Trophoblast cell (in vitro differentiated cells and primary cell): ENCODE measurements around the gene PPP1R7.

Experiments used
- DNase-seq, 2 donors: peaks; one replicate each; pipeline ENCODE4 v3.0.0-alpha.2; 2016
- H2AFZ ChIP-seq: 2 replicates; pipeline ENCODE4 v1.6.1; 2013; ENCODE audit warnings: low read length, moderate library complexity, mild to moderate bottlenecking; ENCODE audit not compliant: insufficient read depth, poor library complexity
- H2AK5ac ChIP-seq: 2 replicates; pipeline ENCODE4 v1.6.1; 2013; ENCODE audit warnings: mild to moderate bottlenecking, low read length
- H2BK120ac ChIP-seq: 2 replicates; pipeline ENCODE4 v1.6.1; 2013; ENCODE audit warnings: low read length, mild to moderate bottlenecking, moderate library complexity; ENCODE audit not compliant: insufficient read depth, poor library complexity
- H2BK12ac ChIP-seq: 2 replicates; pipeline ENCODE4 v1.6.1; 2013; ENCODE audit warnings: mild to moderate bottlenecking, low read length, moderate library complexity
- H2BK5ac ChIP-seq: 2 replicates; pipeline ENCODE4 v1.6.1; 2013; ENCODE audit warnings: low read length, low read depth, moderate library complexity, mild to moderate bottlenecking; ENCODE audit not compliant: poor library complexity
- H3K14ac ChIP-seq: 2 replicates; pipeline ENCODE4 v1.6.1; 2013; ENCODE audit warnings: mild to moderate bottlenecking, low read length
- H3K18ac ChIP-seq: 2 replicates; pipeline ENCODE4 v1.6.1; 2013; ENCODE audit warnings: mild to moderate bottlenecking, low read length
- H3K23ac ChIP-seq: 2 replicates; pipeline ENCODE4 v1.6.1; 2013; ENCODE audit warnings: low read length
- H3K27ac ChIP-seq: 2 replicates; pipeline ENCODE4 v1.5.1; 2013; ENCODE audit warnings: low read depth, mild to moderate bottlenecking, inconsistent platforms, low read length, moderate library complexity
- H3K27me3 ChIP-seq: 2 replicates; pipeline ENCODE4 v1.6.1; 2013; ENCODE audit warnings: inconsistent platforms, mild to moderate bottlenecking, low read length, moderate library complexity; ENCODE audit not compliant: insufficient read depth
- H3K36me3 ChIP-seq, 2 experiments: 1 replicate in 1 of 2; 2 replicates in 1 of 2; pipeline ENCODE4 v1.6.1; 2013; ENCODE audit warnings: low read length in 2 of 2, mild to moderate bottlenecking in 2 of 2, moderate library complexity in 1 of 2; ENCODE audit not compliant: insufficient read depth in 2 of 2, control insufficient read depth in 1 of 2
- H3K4ac ChIP-seq: 2 replicates; pipeline ENCODE4 v1.6.1; 2013; ENCODE audit warnings: low read depth, mild to moderate bottlenecking, low read length, moderate library complexity
- H3K4me1 ChIP-seq, 2 experiments: 1 replicate in 1 of 2; 2 replicates in 1 of 2; pipeline ENCODE4 v1.6.1; 2013; ENCODE audit warnings: low read length in 2 of 2, mild to moderate bottlenecking in 2 of 2, moderate library complexity in 1 of 2; ENCODE audit not compliant: insufficient read depth in 2 of 2, control insufficient read depth in 1 of 2
- H3K4me2 ChIP-seq: 2 replicates; pipeline ENCODE4 v1.6.1; 2013; ENCODE audit warnings: inconsistent platforms, mild to moderate bottlenecking, low read length, moderate library complexity
- H3K4me3 ChIP-seq: 2 replicates; pipeline ENCODE4 v1.5.1; 2013; ENCODE audit warnings: mild to moderate bottlenecking, low read depth, low read length, inconsistent platforms
- H3K79me1 ChIP-seq: one replicate; pipeline ENCODE4 v1.6.1; 2013; ENCODE audit warnings: low read length
- H3K79me2 ChIP-seq: 2 replicates; pipeline ENCODE4 v1.6.1; 2013; ENCODE audit warnings: low read length, mild to moderate bottlenecking; ENCODE audit not compliant: control insufficient read depth, insufficient read depth, poor library complexity
- H3K9ac ChIP-seq: 2 replicates; pipeline ENCODE4 v1.6.1; 2013; ENCODE audit warnings: mild to moderate bottlenecking, low read length
- H3K9me3 ChIP-seq: 2 replicates; pipeline ENCODE4 v1.6.1; 2013; ENCODE audit warnings: low read depth, mild to moderate bottlenecking, control low read depth, inconsistent platforms, low read length; ENCODE audit not compliant: insufficient read depth
- H4K12ac ChIP-seq: 2 replicates; pipeline ENCODE4 v1.6.1; 2013; ENCODE audit warnings: low read depth, mild to moderate bottlenecking, low read length, moderate library complexity
- H4K8ac ChIP-seq: 2 replicates; pipeline ENCODE4 v1.6.1; 2013; ENCODE audit warnings: low read depth, mild to moderate bottlenecking, low read length, moderate library complexity
- H4K91ac ChIP-seq: one replicate; pipeline ENCODE4 v1.6.1; 2013; ENCODE audit warnings: low read depth, mild to moderate bottlenecking, low read length, moderate library complexity
- WGBS: extraction: QIAGEN DNeasy Blood & Tissue Kit; methylation state at CpG from one replicate; pipeline ENCODE4 v1.1.7; 2013; ENCODE audit warnings: missing lambda C conversion rate; ENCODE audit not compliant: insufficient read length, insufficient coverage; ENCODE audit errors: extremely low coverage; 5-methylcytosine and 5-hydroxymethylcytosine counted together

Gene PPP1R7

DNA sequence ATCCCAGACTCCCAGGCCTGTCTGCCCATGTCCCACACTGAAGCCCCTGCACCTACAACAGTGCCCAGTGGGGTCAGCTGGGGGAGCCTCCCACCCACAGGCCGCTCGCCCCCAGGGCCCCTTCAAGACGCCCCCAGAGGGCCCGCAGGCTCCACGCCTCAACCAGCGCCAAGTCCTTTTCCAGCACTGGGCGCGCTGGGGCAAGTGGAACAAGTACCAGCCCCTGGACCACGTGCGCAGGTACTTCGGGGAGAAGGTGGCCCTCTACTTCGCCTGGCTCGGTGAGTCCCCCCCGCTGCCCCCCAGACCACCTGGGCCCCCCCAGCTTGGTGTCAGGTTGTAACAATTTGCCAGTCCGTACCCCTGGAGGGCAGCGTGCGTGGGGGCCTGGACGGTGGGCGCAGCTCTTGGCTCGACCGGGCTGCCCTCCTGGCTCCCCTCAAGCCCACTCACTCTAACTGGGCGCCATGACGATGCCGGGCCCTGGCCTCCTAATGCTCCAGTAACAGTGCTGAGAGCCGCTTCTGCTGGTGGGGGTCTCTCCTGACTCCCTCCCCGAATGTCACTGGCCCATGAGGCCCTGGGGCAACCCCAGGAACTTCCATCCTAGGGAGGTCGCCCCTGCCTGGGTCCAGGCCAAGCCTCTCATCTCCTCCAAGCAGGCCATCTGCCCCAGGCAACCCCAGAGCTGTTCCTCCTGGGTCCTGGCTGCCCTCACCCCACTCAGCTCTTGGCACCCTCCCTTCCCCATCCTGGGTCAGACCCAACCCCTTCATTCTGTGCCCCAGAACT, 53.1 kb downstream of the PPP1R7 start:
- DNase-seq, result no peak
- no peak overlapping the region for H4K91ac ChIP-seq
- no CpG with 5 or more reads among the region's 27 CpGs for WGBS
- no peak overlapping the region for H3K4me2 ChIP-seq
- no peak overlapping the region for H4K8ac ChIP-seq
- H3K4me3 ChIP-seq, result no peak overlapping the region
- peaks cover 2% of the 10 kb centered on the region for H3K9me3 ChIP-seq
- H3K4me1 ChIP-seq, result peaks cover 0 to 8% of the 10 kb centered on the region in 2 experiments
- no peaks in the 10 kb centered on the region for H3K27me3 ChIP-seq
- H3K36me3 ChIP-seq, result no peaks in the 10 kb centered on the region
- no peaks in the 10 kb centered on the region for H3K79me2 ChIP-seq
- H2BK120ac ChIP-seq, result no peak overlapping the region
- no peak overlapping the region for H3K27ac ChIP-seq
- H3K14ac ChIP-seq, result no peak overlapping the region
- H2AK5ac ChIP-seq, result no peak overlapping the region
- H2AFZ ChIP-seq, result no peak overlapping the region
- no peak overlapping the region for H3K4ac ChIP-seq
- H3K79me1 ChIP-seq, result peaks cover 2% of the 10 kb centered on the region
- no peak overlapping the region for H2BK5ac ChIP-seq
- H2BK12ac ChIP-seq, result no peak overlapping the region
- H3K18ac ChIP-seq, result no peak overlapping the region
- no peak overlapping the region for H3K9ac ChIP-seq
- H4K12ac ChIP-seq, result no peak overlapping the region
- H3K23ac ChIP-seq, result no peak overlapping the region

DNA sequence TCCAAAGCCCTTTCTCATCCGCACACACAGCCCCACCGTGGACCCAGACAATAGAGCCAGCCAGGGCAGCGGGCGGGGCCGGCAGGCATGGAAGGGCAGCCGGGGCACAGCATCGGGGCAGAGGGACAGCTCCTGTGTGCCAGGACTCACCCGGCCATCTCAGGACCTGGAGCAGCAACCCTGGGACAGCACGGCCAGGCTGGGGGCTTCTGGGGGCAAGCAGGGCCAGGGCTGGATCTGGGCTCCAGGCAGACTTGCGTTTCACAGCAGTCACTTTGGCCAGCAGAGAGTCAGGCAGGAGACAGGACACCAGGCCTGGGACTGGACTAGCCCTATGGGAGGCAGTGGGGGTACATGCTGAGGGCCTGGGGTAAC, 53.7 kb downstream of the PPP1R7 start:
- DNase-seq, result no peak
- Histone ChIP-seq H3K23ac (no peak overlapping the region), H2BK5ac (no peak overlapping the region), H4K91ac (no peak overlapping the region), H3K79me2 (no peaks in the 10 kb centered on the region), H2BK12ac (no peak overlapping the region), H3K4me2 (no peak overlapping the region), H4K12ac (no peak overlapping the region), H3K36me3 (no peaks in the 10 kb centered on the region), H3K4ac (no peak overlapping the region), H4K8ac (no peak overlapping the region), H3K27me3 (no peaks in the 10 kb centered on the region), H3K18ac (no peak overlapping the region), H2BK120ac (no peak overlapping the region), H2AFZ (no peak overlapping the region), H3K79me1 (peaks cover 2% of the 10 kb centered on the region), H3K9me3 (no peaks in the 10 kb centered on the region), H3K27ac (no peak overlapping the region), H2AK5ac (no peak overlapping the region), H3K14ac (no peak overlapping the region), H3K9ac (no peak overlapping the region), H3K4me1 (peaks cover 0 to 8% of the 10 kb centered on the region in 2 experiments), H3K4me3 (no peak overlapping the region)
- no CpG with 5 or more reads among the region's 10 CpGs for WGBS

DNA sequence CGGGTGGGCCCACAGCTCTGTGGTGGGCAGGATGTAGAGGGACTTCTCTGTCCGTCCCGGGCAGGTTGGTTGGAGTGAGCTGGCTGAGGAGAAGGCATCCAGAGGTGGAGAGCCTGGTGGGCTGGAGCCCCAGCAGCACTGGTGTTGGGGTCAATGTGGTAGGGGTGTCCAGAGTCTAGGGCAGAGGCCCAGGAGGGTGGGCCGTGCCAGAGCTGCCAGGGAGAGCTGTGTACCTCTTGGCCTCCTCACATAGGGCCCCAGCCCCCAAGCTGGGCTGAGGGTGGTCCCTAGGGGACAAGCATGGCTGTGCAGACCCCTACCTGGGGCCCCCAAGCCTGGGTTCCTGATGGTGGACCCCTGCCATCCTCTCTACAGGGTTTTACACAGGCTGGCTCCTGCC, 54.2 kb downstream of the PPP1R7 start:
- no peak overlapping the region for H3K4ac ChIP-seq
- no peak overlapping the region for H2AFZ ChIP-seq
- no peak overlapping the region for H3K27ac ChIP-seq
- H2BK12ac ChIP-seq, result no peak overlapping the region
- H2BK5ac ChIP-seq, result no peak overlapping the region
- H3K9ac ChIP-seq, result no peak overlapping the region
- H4K91ac ChIP-seq, result no peak overlapping the region
- no peak for DNase-seq
- H3K9me3 ChIP-seq, result no peaks in the 10 kb centered on the region
- H2AK5ac ChIP-seq, result no peak overlapping the region
- no peak overlapping the region for H3K14ac ChIP-seq
- H2BK120ac ChIP-seq, result no peak overlapping the region
- peaks cover 2% of the 10 kb centered on the region for H3K79me1 ChIP-seq
- H3K36me3 ChIP-seq, result no peaks in the 10 kb centered on the region
- H3K79me2 ChIP-seq, result no peaks in the 10 kb centered on the region
- H3K27me3 ChIP-seq, result no peaks in the 10 kb centered on the region
- H3K18ac ChIP-seq, result no peak overlapping the region
- H3K4me2 ChIP-seq, result no peak overlapping the region
- H3K4me1 ChIP-seq, result peaks cover 0 to 8% of the 10 kb centered on the region in 2 experiments
- no peak overlapping the region for H4K8ac ChIP-seq
- H3K4me3 ChIP-seq, result no peak overlapping the region
- no CpG with 5 or more reads among the region's 4 CpGs for WGBS
- no peak overlapping the region for H4K12ac ChIP-seq
- no peak overlapping the region for H3K23ac ChIP-seq

GRCh38 chr2:241205086-241205485, 54.8 kb downstream of the PPP1R7 start:
- Histone ChIP-seq H3K4me3 (no peak overlapping the region), H4K12ac (no peak overlapping the region), H3K9me3 (no peaks in the 10 kb centered on the region), H3K79me2 (no peaks in the 10 kb centered on the region), H4K8ac (no peak overlapping the region), H3K79me1 (peaks cover 2% of the 10 kb centered on the region), H2BK12ac (no peak overlapping the region), H3K4me2 (no peak overlapping the region), H3K27ac (no peak overlapping the region), H3K36me3 (no peaks in the 10 kb centered on the region), H3K9ac (no peak overlapping the region), H3K18ac (no peak overlapping the region), H3K4me1 (peaks cover 0 to 6% of the 10 kb centered on the region in 2 experiments), H2BK120ac (no peak overlapping the region), H3K14ac (no peak overlapping the region), H3K27me3 (no peaks in the 10 kb centered on the region), H2AFZ (no peak overlapping the region), H4K91ac (no peak overlapping the region), H3K23ac (no peak overlapping the region), H3K4ac (no peak overlapping the region), H2AK5ac (no peak overlapping the region), H2BK5ac (no peak overlapping the region)
- DNase-seq, result no peak
- no CpG with 5 or more reads among the region's 3 CpGs for WGBS
